Kidney epithelial cell (primary cell): ENCODE results near the gene CTBP2. TPM values are rescaled to one million over a fixed set of nuclear protein-coding genes. Genes with fewer than 3 reads are reported as not detected.

ENCODE experiments used
- DNase-seq: peaks from one replicate; pipeline ENCODE4 v3.0.0-alpha.2; 2010; ENCODE audit warnings: low read depth
- H3K27me3 ChIP-seq: 2 replicates; pipeline ENCODE4 v1.6.0; 2011; ENCODE audit warnings: low read length; ENCODE audit not compliant: control insufficient read depth, insufficient read depth
- H3K36me3 ChIP-seq: 2 replicates; pipeline ENCODE4 v1.5.1; 2011; ENCODE audit warnings: low read length; ENCODE audit not compliant: control insufficient read depth, insufficient read depth
- H3K4me3 ChIP-seq: 2 replicates; pipeline ENCODE4 v1.5.1; 2011; ENCODE audit warnings: low read depth, mild to moderate bottlenecking, control low read depth, low read length
- CTCF ChIP-seq: IDR thresholded peaks from 2 replicates; pipeline ENCODE4 v1.5.1; 2011; ENCODE audit warnings: mild to moderate bottlenecking, moderate library complexity, low read length, control low read depth, inconsistent platforms; ENCODE audit not compliant: insufficient read depth, poor library complexity, severe bottlenecking
- total RNA-seq: library from RNA; depleted of rRNA; stranded (reverse); fragments of >200 nt; gene quantifications from 2 replicates; pipeline ENCODE4 v1.2.3, GENCODE V29; 2015

CTBP2 gene
- total RNA-seq, 1 donor from 2014 or later, result 136 TPM

GRCh38 chr10:125026974-125027735 lies 133.2 kb downstream of the CTBP2 start:
- no peak for DNase-seq
- Histone ChIP-seq H3K36me3 (no peaks in the 10 kb centered on the region), H3K27me3 (no peaks in the 10 kb centered on the region), H3K4me3 (no peak overlapping the region)
- TF ChIP-seq CTCF, result no peak

GRCh38 chr10:125026036-125026931 lies 134.1 kb downstream of the CTBP2 start:
- H3K27me3 ChIP-seq, result no peaks in the 10 kb centered on the region
- H3K4me3 ChIP-seq, result no peak overlapping the region
- no peak for DNase-seq
- no peak for TF ChIP-seq CTCF
- H3K36me3 ChIP-seq, result no peaks in the 10 kb centered on the region

GRCh38 chr10:125025341-125025740 lies 135.0 kb downstream of the CTBP2 start:
- DNase-seq, result no peak
- Histone ChIP-seq H3K36me3 (peaks cover 1% of the 10 kb centered on the region), H3K27me3 (no peaks in the 10 kb centered on the region), H3K4me3 (no peak overlapping the region)
- no peak for TF ChIP-seq CTCF

GRCh38 chr10:125024497-125025234 lies 135.7 kb downstream of the CTBP2 start:
- Histone ChIP-seq H3K27me3 (no peaks in the 10 kb centered on the region), H3K36me3 (peaks cover 1% of the 10 kb centered on the region), H3K4me3 (no peak overlapping the region)
- TF ChIP-seq CTCF, result no peak
- no peak for DNase-seq

- H3K4me3 ChIP-seq, result no peak overlapping the region
- no peak for TF ChIP-seq CTCF
- no peak for DNase-seq
- H3K36me3 ChIP-seq, result peaks cover 1% of the 10 kb centered on the region
- H3K27me3 ChIP-seq, result no peaks in the 10 kb centered on the region
Measured at GRCh38 chr10:125023862-125024496, 136.4 kb downstream of the CTBP2 start.
